ENCODE data around the gene APBB2.

DNA sequence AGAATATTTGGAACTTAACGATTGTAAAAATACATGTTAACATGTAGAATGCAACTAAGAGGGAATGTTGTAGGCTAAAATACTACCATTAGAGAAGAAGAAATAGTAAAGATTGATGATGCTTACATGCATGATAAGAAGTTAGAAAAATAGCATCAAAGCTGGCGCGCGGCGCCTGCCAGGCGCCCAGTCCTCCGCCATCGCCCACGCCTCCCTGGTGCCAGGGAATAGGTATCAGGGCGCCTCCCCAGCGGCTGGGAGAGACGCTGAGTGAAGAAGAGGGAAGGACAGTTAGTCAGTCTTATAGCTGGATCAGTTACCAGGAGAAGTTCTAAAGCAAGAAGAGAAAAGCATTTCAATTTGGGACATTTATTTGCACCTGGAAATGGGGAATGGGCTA, 428.6 kb downstream of the APBB2 start:
- TF ChIP-seq CTCF (IDR thresholded peaks at IDR 0.05) (no peak), POLR2A (IDR thresholded peaks at IDR 0.05) (no peak)
